ENCODE results near the gene FAM47E. TPM values are rescaled to one million over a fixed set of nuclear protein-coding genes. Genes with fewer than 3 reads are reported as not detected.
A peak's percentile ranks its signal among the peaks of the same experiment; 100 is the strongest.

FAM47E gene
- total and polyA plus RNA-seq, 2 of the 13 experiments (the other 11 are each of a cell fraction or from before 2014, with no cell fraction given): 0.33 to 0.66 TPM

DNA sequence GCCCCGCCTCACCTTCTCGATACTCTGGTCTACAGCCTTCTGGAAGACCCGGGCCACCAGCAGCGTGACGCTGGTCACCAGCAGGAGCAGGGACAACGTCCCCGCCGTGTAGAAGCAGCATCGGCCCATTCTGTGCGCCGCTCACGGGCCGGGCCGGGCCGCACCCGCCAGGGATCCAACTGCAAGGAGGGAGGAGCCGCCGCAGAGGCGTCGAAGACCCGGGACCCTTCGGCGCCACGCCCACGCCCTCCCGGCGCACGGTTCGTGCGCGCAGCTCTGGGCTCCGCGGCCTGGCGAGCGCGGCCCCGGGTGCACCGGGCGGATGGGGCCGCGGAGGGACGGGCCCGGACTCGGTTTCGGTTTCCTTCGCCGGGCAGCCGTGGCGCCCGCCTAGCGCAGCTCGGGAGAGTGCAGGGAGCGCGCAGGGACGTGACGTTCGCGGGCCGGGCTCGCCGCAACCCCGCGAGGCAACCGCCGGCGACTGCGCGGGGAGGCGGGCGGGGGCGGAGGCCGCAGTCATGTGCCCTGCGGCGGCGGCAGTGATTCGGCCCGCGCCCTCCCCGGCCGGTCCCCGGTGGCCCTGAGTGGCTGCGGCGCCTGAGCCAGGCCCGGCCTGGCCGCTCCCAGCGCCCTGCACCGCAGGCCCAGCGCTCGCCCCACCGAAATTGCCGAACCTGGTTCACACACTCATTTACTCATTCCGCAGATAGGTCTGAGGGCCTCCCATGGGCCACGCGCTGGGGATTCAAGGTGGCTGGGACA lies 37.9 kb upstream of the FAM47E start, which contains the start of gene SCARB2 (continued):
- TF ChIP-seq, protein P1, sequence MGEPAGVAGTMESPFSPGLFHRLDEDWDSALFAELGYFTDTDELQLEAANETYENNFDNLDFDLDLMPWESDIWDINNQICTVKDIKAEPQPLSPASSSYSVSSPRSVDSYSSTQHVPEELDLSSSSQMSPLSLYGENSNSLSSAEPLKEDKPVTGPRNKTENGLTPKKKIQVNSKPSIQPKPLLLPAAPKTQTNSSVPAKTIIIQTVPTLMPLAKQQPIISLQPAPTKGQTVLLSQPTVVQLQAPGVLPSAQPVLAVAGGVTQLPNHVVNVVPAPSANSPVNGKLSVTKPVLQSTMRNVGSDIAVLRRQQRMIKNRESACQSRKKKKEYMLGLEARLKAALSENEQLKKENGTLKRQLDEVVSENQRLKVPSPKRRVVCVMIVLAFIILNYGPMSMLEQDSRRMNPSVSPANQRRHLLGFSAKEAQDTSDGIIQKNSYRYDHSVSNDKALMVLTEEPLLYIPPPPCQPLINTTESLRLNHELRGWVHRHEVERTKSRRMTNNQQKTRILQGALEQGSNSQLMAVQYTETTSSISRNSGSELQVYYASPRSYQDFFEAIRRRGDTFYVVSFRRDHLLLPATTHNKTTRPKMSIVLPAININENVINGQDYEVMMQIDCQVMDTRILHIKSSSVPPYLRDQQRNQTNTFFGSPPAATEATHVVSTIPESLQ (CRISPR knock-in tag; conservative IDR thresholded peaks at IDR 0.05): no peak
- TF ChIP-seq FOXJ3 (CRISPR knock-in tag; IDR thresholded peaks at IDR 0.05; ENCODE audit: borderline replicate concordance) (no peak), NR2F1 (CRISPR knock-in tag; IDR thresholded peaks at IDR 0.05) (no peak), ZNF550 (CRISPR knock-in tag; IDR thresholded peaks at IDR 0.05; ENCODE audit: borderline replicate concordance) (no peak), FOSL2 (CRISPR knock-in tag; IDR thresholded peaks at IDR 0.05) (0 out of 2 replicates have a peak, but pooled peaks have one; percentile 16), ZNF460 (CRISPR knock-in tag; IDR thresholded peaks at IDR 0.05; ENCODE audit: borderline replicate concordance) (no peak), JARID2 (CRISPR knock-in tag; IDR thresholded peaks at IDR 0.05; ENCODE audit: insufficient replicate concordance) (no peak), PHF20 (CRISPR knock-in tag; IDR thresholded peaks at IDR 0.05) (peak; percentile 65; the same call in 1 of the 2 replicates), ZNF101 (CRISPR knock-in tag; IDR thresholded peaks at IDR 0.05; ENCODE audit: borderline replicate concordance, low read depth) (no peak), ZNF776 (CRISPR knock-in tag; IDR thresholded peaks at IDR 0.05) (no peak; the same call in 1 of the 2 replicates), GTF2F1 (IDR thresholded peaks at IDR 0.05; ENCODE audit: low read length) (no peak), CBX1 (IDR thresholded peaks at IDR 0.05; ENCODE audit: low read depth) (no peak), ZBTB8A (CRISPR knock-in tag; IDR thresholded peaks at IDR 0.05; ENCODE audit: borderline replicate concordance, low read depth) (no peak), HOXA3 (CRISPR knock-in tag; IDR thresholded peaks at IDR 0.05) (peak; percentile 69; the same call in 1 of the 2 replicates), AHR (CRISPR knock-in tag; IDR thresholded peaks at IDR 0.05) (no peak), ZNF724P (CRISPR knock-in tag; IDR thresholded peaks at IDR 0.05; ENCODE audit: borderline replicate concordance) (no peak), SP140L (CRISPR knock-in tag; IDR thresholded peaks at IDR 0.05; ENCODE audit: borderline replicate concordance) (no peak), ZNF564 (CRISPR knock-in tag; IDR thresholded peaks at IDR 0.05) (no peak; the same call in 1 of the 2 replicates), ZNF484 (CRISPR knock-in tag; IDR thresholded peaks at IDR 0.05; ENCODE audit: borderline replicate concordance, low read depth) (no peak)
- TF ChIP-seq, protein P2, sequence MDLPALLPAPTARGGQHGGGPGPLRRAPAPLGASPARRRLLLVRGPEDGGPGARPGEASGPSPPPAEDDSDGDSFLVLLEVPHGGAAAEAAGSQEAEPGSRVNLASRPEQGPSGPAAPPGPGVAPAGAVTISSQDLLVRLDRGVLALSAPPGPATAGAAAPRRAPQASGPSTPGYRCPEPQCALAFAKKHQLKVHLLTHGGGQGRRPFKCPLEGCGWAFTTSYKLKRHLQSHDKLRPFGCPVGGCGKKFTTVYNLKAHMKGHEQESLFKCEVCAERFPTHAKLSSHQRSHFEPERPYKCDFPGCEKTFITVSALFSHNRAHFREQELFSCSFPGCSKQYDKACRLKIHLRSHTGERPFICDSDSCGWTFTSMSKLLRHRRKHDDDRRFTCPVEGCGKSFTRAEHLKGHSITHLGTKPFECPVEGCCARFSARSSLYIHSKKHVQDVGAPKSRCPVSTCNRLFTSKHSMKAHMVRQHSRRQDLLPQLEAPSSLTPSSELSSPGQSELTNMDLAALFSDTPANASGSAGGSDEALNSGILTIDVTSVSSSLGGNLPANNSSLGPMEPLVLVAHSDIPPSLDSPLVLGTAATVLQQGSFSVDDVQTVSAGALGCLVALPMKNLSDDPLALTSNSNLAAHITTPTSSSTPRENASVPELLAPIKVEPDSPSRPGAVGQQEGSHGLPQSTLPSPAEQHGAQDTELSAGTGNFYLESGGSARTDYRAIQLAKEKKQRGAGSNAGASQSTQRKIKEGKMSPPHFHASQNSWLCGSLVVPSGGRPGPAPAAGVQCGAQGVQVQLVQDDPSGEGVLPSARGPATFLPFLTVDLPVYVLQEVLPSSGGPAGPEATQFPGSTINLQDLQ (CRISPR knock-in tag; IDR thresholded peaks at IDR 0.05): peak; percentile 38; the same call in 1 of the 2 replicates
- TF ChIP-seq, protein P3, sequence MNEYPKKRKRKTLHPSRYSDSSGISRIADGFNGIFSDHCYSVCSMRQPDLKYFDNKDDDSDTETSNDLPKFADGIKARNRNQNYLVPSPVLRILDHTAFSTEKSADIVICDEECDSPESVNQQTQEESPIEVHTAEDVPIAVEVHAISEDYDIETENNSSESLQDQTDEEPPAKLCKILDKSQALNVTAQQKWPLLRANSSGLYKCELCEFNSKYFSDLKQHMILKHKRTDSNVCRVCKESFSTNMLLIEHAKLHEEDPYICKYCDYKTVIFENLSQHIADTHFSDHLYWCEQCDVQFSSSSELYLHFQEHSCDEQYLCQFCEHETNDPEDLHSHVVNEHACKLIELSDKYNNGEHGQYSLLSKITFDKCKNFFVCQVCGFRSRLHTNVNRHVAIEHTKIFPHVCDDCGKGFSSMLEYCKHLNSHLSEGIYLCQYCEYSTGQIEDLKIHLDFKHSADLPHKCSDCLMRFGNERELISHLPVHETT (CRISPR knock-in tag; conservative IDR thresholded peaks at IDR 0.05): peak; percentile 83; the same call in 1 of the 2 replicates
- TF ChIP-seq, protein P4, sequence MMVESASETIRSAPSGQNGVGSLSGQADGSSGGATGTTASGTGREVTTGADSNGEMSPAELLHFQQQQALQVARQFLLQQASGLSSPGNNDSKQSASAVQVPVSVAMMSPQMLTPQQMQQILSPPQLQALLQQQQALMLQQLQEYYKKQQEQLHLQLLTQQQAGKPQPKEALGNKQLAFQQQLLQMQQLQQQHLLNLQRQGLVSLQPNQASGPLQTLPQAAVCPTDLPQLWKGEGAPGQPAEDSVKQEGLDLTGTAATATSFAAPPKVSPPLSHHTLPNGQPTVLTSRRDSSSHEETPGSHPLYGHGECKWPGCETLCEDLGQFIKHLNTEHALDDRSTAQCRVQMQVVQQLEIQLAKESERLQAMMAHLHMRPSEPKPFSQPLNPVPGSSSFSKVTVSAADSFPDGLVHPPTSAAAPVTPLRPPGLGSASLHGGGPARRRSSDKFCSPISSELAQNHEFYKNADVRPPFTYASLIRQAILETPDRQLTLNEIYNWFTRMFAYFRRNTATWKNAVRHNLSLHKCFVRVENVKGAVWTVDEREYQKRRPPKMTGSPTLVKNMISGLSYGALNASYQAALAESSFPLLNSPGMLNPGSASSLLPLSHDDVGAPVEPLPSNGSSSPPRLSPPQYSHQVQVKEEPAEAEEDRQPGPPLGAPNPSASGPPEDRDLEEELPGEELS (CRISPR knock-in tag; IDR thresholded peaks at IDR 0.05): 0 out of 2 replicates have a peak, but pooled peaks have one; percentile 3
